Measurements from ENCODE around the gene RPL22L1. TPM values are rescaled to one million over a fixed set of nuclear protein-coding genes. Genes with fewer than 3 reads are reported as not detected.

Gene RPL22L1
- total and polyA plus RNA-seq, 4 donors: 19.1 to 82.1 (median 40.6) TPM

DNA sequence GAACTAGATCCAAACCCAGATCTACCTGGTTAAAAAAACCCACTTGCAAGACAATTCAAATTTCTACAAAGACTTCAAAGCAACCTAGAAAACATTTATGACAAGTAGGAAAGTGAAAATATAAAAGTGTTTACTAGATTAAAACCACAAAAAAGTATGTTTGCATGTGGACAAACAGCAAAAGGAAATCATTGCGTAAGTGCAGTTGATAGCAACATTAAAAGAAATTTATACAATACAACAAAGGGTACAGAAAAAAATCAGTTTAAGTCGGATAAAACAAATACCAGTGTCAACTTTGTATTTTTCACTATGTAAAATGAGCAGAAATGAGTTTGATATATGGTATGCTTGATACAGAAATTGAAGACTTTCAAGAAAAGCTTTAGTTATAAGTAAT lies 35.9 kb upstream of the RPL22L1 start (continued):
- no peak for TF ChIP-seq YY1 (IDR thresholded peaks at IDR 0.05)
- TF ChIP-seq, protein P1, sequence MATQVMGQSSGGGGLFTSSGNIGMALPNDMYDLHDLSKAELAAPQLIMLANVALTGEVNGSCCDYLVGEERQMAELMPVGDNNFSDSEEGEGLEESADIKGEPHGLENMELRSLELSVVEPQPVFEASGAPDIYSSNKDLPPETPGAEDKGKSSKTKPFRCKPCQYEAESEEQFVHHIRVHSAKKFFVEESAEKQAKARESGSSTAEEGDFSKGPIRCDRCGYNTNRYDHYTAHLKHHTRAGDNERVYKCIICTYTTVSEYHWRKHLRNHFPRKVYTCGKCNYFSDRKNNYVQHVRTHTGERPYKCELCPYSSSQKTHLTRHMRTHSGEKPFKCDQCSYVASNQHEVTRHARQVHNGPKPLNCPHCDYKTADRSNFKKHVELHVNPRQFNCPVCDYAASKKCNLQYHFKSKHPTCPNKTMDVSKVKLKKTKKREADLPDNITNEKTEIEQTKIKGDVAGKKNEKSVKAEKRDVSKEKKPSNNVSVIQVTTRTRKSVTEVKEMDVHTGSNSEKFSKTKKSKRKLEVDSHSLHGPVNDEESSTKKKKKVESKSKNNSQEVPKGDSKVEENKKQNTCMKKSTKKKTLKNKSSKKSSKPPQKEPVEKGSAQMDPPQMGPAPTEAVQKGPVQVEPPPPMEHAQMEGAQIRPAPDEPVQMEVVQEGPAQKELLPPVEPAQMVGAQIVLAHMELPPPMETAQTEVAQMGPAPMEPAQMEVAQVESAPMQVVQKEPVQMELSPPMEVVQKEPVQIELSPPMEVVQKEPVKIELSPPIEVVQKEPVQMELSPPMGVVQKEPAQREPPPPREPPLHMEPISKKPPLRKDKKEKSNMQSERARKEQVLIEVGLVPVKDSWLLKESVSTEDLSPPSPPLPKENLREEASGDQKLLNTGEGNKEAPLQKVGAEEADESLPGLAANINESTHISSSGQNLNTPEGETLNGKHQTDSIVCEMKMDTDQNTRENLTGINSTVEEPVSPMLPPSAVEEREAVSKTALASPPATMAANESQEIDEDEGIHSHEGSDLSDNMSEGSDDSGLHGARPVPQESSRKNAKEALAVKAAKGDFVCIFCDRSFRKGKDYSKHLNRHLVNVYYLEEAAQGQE (IDR thresholded peaks at IDR 0.05): no peak
- no peak for TF ChIP-seq EGR1 (IDR thresholded peaks at IDR 0.05; ENCODE audit: low read depth in 2 of 2)

DNA sequence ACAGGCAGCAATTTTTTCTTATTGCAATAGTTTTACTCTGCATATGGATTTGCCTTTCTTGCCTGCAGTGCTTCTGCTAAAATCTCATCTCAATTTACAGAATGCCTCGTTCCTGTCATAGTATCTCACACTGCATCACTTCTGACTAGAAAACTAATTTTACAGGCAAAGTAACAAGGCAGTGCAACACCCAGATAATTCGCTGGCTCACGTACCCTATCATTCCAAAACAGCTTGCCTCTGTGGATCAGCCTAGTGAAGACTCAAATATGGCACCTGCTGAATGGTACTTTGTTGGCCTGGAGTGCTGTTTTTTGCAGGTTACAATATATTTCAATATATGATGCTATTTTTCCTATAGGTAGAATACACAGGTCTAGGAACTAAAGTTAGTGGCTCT lies 33.1 kb upstream of the RPL22L1 start:
- DNase-seq (ENCODE audit: low spot score): no peak
- TF ChIP-seq, protein P2, sequence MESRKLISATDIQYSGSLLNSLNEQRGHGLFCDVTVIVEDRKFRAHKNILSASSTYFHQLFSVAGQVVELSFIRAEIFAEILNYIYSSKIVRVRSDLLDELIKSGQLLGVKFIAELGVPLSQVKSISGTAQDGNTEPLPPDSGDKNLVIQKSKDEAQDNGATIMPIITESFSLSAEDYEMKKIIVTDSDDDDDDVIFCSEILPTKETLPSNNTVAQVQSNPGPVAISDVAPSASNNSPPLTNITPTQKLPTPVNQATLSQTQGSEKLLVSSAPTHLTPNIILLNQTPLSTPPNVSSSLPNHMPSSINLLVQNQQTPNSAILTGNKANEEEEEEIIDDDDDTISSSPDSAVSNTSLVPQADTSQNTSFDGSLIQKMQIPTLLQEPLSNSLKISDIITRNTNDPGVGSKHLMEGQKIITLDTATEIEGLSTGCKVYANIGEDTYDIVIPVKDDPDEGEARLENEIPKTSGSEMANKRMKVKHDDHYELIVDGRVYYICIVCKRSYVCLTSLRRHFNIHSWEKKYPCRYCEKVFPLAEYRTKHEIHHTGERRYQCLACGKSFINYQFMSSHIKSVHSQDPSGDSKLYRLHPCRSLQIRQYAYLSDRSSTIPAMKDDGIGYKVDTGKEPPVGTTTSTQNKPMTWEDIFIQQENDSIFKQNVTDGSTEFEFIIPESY (IDR thresholded peaks at IDR 0.05): no peak
- TF ChIP-seq, protein P3, sequence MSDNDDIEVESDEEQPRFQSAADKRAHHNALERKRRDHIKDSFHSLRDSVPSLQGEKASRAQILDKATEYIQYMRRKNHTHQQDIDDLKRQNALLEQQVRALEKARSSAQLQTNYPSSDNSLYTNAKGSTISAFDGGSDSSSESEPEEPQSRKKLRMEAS (IDR thresholded peaks at IDR 0.05): no peak
- TF ChIP-seq, protein P4, sequence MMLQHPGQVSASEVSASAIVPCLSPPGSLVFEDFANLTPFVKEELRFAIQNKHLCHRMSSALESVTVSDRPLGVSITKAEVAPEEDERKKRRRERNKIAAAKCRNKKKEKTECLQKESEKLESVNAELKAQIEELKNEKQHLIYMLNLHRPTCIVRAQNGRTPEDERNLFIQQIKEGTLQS (IDR thresholded peaks at IDR 0.05): no peak
- TF ChIP-seq HNF4A (conservative IDR thresholded peaks at IDR 0.05) (no peak), SP1 (IDR thresholded peaks at IDR 0.05) (no peak), HNF4G (IDR thresholded peaks at IDR 0.05) (no peak), TAF1 (conservative IDR thresholded peaks at IDR 0.05) (no peak)
- TF ChIP-seq, protein P5, sequence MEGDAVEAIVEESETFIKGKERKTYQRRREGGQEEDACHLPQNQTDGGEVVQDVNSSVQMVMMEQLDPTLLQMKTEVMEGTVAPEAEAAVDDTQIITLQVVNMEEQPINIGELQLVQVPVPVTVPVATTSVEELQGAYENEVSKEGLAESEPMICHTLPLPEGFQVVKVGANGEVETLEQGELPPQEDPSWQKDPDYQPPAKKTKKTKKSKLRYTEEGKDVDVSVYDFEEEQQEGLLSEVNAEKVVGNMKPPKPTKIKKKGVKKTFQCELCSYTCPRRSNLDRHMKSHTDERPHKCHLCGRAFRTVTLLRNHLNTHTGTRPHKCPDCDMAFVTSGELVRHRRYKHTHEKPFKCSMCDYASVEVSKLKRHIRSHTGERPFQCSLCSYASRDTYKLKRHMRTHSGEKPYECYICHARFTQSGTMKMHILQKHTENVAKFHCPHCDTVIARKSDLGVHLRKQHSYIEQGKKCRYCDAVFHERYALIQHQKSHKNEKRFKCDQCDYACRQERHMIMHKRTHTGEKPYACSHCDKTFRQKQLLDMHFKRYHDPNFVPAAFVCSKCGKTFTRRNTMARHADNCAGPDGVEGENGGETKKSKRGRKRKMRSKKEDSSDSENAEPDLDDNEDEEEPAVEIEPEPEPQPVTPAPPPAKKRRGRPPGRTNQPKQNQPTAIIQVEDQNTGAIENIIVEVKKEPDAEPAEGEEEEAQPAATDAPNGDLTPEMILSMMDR (IDR thresholded peaks at IDR 0.05; ENCODE audit: low read depth, low read length, missing input control): no peak
- TF ChIP-seq, protein P1 (IDR thresholded peaks at IDR 0.05): no peak
- Histone ChIP-seq H3K4me3 (ENCODE audit: low read depth in 1 of 3, low read length in 3 of 3) (no peak overlapping the region), H3K9me3 (ENCODE audit: control insufficient read depth in 4 of 4, low read length in 3 of 4) (no peaks in the 10 kb centered on the region), H3K9ac (ENCODE audit: low read depth in 1 of 2, low read length in 2 of 2) (no peak overlapping the region), H3K27ac (ENCODE audit: low read depth in 1 of 2, low read length in 2 of 2) (no peak overlapping the region), H3K27me3 (ENCODE audit: control insufficient read depth in 4 of 4, insufficient read depth in 4 of 4, low read length in 3 of 4) (no peaks in the 10 kb centered on the region), H3K36me3 (ENCODE audit: control insufficient read depth in 4 of 4, insufficient read depth in 3 of 4, low read depth in 1 of 4, low read length in 3 of 4) (no peaks in the 10 kb centered on the region), H3K4me1 (ENCODE audit: control insufficient read depth in 4 of 4, insufficient read depth in 4 of 4, low read length in 3 of 4) (peaks cover 0 to 4% (median 3%) of the 10 kb centered on the region in 4 donors)
- 96% methylated on average over 3 of the region's 3 CpGs for WGBS
